ENCODE results near the gene C5.

The C5 gene

DNA sequence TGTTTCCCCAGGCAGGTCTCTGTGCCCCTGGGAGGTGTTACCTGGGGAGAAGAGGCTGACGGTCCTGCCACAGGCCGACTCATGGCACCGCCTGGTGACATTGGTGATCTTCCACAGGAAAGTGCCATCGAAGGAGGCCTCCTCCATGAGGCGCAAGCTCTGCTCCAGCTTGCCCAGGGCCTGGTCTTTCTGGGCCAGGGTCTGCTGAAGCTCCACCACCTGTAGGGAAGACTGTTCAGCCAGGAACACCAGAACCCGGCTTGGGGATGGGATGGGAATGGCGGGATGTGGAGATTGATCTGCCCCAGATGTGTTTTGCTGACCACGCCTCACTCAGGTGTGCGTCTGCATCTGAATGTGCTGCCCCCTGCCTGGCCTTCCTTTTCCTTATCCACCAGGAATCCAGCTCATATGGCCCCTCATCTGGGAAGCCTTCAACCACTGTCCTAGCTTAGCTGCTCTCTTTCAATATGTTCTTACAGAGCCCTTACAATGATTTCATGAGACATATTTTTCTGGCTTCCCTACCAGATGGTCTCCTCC is 138.7 kb downstream of the C5 start:
- no peak for DNase-seq (ENCODE audit: low read depth, low spot score)

DNA sequence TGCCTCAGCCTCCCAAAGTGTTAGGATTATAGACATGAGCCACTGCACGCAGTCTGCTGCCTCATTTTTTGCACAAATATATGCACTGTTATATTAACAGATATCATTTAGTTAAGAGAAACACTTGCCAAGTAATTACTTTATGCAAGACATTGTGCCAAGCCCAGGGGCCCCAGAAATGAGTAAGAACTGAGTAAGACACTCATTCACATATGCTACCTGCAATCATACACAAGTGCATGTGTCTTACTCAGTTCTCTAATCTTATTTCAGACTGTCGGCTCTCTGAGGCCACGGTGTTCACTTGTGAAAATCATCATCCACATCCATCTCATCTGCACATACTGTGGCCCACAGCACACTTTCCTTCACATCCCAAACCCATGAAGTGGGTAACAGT is 139.4 kb downstream of the C5 start:
- no peak for DNase-seq (ENCODE audit: low read depth, low spot score)

DNA sequence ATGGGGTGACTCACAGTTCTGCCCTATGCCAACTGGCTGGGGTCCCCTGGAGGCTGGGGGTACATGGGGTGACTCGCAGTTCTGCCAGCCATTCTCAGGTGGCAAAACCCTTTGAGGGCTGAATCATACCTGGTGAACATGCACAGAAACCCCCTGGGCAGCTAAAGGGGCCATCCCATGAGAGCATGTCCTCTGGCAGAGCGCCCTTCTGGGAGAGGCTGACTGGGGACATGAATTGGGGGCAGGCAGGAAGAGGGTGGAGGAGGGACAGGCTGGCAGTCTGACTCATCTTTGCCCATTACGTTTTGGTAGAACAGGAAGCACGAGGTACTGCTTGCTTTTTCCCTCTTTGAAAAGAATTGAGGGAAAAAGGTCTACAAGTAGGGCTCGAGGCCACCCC is 140.2 kb downstream of the C5 start:
- no peak for DNase-seq (ENCODE audit: low read depth, low spot score)

DNA sequence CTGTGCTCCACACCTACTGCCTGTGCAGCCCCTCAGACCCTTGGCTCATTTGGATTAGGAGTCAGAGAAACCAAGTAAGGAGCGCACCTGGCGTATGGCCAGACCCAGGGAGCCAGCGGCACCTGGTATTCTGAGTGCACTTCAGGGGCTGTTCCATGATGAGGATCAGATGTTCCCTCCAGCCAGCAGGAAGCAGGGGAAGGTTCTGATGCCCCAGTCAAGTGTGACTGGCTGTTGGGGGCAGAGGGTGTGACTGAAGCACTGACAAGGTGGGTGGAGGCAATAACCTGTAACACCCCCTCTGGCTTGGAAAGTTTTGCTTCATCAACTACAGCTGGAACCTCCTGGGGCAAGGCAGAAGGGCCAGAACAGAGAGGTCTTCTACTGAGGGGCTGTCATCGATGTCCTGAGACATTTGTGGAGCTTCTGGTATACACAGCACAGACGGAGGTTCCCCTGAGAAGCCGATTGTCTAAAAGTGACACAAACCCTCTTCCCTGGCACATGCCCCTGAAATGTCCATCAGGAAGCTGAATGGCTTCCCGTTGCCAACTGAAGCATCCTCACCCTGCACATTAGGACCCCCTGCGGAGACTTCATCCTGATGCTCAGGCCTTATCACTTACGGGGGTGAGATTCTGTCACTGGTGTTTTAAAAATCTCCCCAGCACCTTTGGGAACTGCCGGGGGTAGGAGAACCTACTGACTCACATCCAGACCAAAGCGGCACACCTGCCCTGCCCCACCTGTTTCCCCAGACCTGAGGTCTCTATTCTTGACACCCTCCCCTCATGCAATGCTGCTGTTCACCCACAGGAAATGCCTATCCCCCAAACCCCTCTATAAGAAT is 144.5 kb downstream of the C5 start:
- DNase-seq (ENCODE audit: low read depth, low spot score), result no peak

DNA sequence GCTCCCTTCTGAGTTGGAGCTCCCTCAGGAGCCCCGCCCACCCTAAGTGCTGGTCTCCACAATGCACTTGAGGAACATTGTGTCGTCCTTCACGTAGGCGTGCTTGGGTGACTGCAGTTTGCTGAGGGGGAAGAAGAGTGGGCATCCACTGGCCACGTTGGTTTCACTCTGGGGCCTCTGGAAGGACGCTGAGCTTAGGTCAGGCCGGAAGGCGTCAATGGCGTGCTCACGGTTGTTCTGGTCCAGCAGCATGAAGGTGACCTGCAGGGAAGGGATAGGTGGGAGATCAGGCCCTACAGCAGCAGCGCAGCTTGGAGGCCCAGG is 145.1 kb downstream of the C5 start:
- no peak for DNase-seq (ENCODE audit: low read depth, low spot score)

DNA sequence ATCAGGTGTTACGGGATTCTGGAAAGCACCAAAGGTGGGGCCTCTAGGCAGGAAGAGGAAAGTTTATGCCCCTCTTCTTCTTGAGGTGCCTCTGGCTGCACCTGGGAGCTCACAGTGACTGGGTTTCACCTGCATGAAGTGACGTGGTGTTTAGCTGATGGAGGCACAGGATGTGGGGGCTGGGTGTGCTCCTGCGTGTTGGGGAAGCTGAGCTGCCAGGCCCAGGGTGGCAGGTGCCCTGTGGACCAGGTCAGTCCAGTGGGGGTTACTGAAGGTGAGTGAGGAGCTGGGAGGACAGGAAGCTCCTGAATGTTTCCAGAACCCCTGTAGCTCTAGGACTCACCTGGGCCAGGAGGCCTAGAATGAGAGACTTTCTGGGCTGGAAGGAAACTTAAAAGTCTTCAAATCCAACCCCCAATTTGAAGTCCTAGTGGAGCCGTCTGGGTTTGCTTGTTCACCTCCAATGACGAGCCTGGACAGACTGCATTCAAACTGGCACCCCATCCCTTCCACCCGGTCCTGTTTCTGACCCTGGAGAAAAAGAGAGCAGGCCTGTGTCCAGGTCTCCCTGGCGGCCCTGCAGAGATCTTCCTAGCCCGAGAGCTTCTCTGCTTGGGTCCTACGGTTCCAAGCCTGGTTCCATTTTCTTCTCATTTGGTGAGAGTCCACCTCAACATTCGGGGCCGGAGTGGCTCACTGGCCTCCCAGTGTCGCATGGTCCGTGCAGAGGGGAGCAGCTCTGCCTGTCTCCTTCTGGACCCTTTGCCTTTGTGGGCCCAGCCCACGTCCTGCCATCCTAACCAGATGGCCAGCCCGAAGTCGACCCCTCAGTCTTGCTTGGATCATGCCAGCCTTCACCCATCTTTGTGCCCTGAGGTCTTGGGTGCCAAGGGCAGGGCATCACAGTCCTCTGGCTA is 145.8 kb downstream of the C5 start:
- no peak for DNase-seq (ENCODE audit: low read depth, low spot score)

DNA sequence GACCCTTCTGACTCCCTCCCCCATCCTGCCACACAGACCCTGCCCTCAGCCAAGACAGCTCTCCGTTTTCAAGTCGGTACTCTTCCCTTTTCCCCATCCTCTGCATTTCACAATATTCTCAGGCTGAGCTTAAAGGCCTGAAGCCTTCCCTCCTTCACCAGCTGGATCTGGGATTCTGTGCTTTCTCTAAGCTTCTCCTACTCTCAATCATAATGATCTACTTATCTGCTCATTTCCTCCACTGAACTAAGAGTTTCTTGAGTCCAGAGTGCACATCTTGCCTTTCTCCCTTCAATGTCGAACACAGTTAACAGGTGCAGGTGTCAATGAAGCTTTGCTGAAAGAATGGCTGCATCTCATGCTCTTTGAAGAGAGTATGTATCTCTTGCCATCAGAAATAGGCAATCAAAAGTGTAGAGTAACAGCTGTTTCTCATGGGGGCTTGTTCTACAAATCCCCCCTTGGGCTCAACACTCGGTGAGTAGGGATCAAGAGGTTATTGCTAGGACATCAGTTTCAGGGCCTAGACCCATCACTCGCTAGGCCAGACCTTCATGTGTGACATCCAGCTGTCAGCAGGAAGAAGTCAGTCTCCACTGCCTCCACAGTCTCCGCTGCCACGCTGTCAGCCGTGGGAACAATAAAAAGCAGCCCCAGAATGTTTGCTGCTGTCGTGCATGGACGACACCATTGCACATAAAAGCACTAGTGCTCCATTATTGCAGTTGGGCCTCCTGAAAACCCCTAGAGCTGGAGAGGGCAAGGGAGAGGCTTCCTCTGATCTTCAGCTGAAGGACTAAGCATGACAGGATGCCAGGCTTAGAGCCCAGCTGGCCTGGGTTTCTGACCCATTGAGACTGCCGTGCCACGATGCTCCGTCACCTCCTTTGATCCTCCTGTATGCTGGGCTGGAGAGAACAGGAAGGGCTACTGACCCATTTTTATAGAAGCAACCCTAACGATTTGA is 147.2 kb downstream of the C5 start:
- no peak for DNase-seq (ENCODE audit: low read depth, low spot score)
